Stomach (tissue), 9 donors: Measurements from ENCODE around the gene NUP93. TPM values are rescaled to one million over a fixed set of nuclear protein-coding genes. Genes with fewer than 3 reads are reported as not detected.

Source experiments
- DNase-seq, 2 donors: peaks; one replicate each; pipeline versions ENCODE4 v3.0.0 to v3.0.0-alpha.2; 2013 to 2019
- H3K27ac ChIP-seq, 5 donors: fragments of 200-600 bp in 4 of 5; sonication (generic) in 4 of 5; one replicate each; pipeline ENCODE4 v1.5.1; 2013 to 2019; ENCODE audit warnings: mild to moderate bottlenecking in 1 of 5, moderate library complexity in 1 of 5
- H3K27me3 ChIP-seq, 3 donors: fragments of 200-600 bp; sonication (generic); one replicate each; pipeline ENCODE4 v1.5.1; 2017 to 2019; ENCODE audit warnings: mixed run types in 1 of 3
- H3K36me3 ChIP-seq, 4 donors: fragments of 200-600 bp; sonication (generic); 1 replicate in 3 of 4; 2 replicates in 1 of 4; pipeline ENCODE4 v1.5.1; 2016 to 2019
- H3K4me1 ChIP-seq, 4 donors: fragments of 200-600 bp; sonication (generic); one replicate each; pipeline ENCODE4 v1.5.1; 2016 to 2019
- H3K4me3 ChIP-seq, 4 donors: fragments of 200-600 bp; sonication (generic) in 3 of 4; one replicate each; pipeline ENCODE4 v1.5.1; 2016 to 2019; ENCODE audit warnings: mild to moderate bottlenecking in 1 of 4
- H3K9me3 ChIP-seq, 4 donors: fragments of 200-600 bp; sonication (generic); one replicate each; pipeline ENCODE4 v1.5.1; 2016 to 2019
- EP300 ChIP-seq: sonication (generic); formaldehyde crosslinking; IDR thresholded peaks from one replicate; pipeline ENCODE4 v1.6.1; 2017; ENCODE audit warnings: antibody characterized with exemption
- POLR2A ChIP-seq, 4 donors: fragments of 450-650 bp; IDR thresholded peaks; one replicate each; pipeline ENCODE4 v1.6.1; 2016; ENCODE audit warnings: antibody characterized with exemption in 4 of 4, control low read depth in 2 of 4, mild to moderate bottlenecking in 1 of 4, moderate library complexity in 1 of 4
- POLR2AphosphoS5 ChIP-seq, 3 donors: sonication (generic); formaldehyde crosslinking; IDR thresholded peaks; one replicate each; pipeline ENCODE4 v1.6.1; 2016; ENCODE audit warnings: antibody characterized with exemption in 3 of 3
- WGBS, 5 donors: extraction: QIAGEN DNeasy Blood & Tissue Kit in 3 of 5; methylation state at CpG; one replicate each; pipeline versions ENCODE4 v1.1.5 to v1.1.7; 2013 to 2018; 5-methylcytosine and 5-hydroxymethylcytosine counted together
- intact Hi-C: fragments of 100-400 bp; cut with DNase I; formaldehyde crosslinking; loops from one replicate; pipeline ENCODE4 v1.15.1; 2023; ENCODE audit warnings: low total_unique reads
- polyA plus RNA-seq, 3 donors: library from polyadenylated mRNA; stranded (reverse); fragments of 200-250 nt; gene quantifications; one replicate each; pipeline ENCODE4 v1.2.3, GENCODE V29; 2013
- total RNA-seq, 5 donors: library from RNA; depleted of rRNA; stranded (reverse); fragments of >200 nt; gene quantifications; one replicate each; pipeline versions ENCODE4 v1.1.0 to v1.2.3, GENCODE V29; 2014 to 2016
- TF ChIP-seq, protein P1 (sequence below), 7 experiments: fragments of 450-650 bp in 4 of 7; fragments of 200-600 bp in 3 of 7; sonication (generic) in 3 of 7; IDR thresholded peaks; one replicate each; pipeline ENCODE4 v1.5.1; 2016 to 2019; ENCODE audit warnings: antibody characterized with exemption in 7 of 7, control low read depth in 2 of 7, mild to moderate bottlenecking in 1 of 7
- donor health status: healthy with polysubstance abuse.
- donor health status: Bipolar disorder and iron deficiency.
- donor health status: healthy.

Gene NUP93
- total and polyA plus RNA-seq, 8 donors: 26.7 to 184 (median 47.2) TPM

DNA sequence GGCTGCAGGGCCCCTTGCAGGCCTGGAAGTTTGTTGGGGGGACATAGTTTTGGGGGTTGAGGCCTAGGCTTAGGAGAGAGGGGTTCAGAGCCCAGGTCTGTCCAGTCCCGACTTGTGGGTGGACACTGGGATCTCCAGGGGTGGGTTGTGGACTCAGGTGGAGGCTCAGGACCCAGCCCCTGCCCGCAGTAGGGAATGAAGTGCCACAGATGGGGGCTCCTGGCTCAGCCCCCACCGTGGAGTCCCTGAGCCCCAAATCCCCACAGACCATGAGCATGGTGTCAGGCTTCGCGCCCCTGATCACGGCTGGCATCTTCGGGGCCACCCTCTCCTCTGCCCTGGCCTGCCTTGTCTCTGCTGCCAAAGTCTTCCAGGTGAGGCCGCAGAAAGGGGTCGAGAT lies 149.3 kb downstream of the NUP93 start:
- Histone ChIP-seq H3K9me3 (no peaks in the 10 kb centered on the region), H3K4me3 (no peak overlapping the region), H3K27ac (no peak overlapping the region), H3K27me3 (no peaks in the 10 kb centered on the region), H3K4me1 (no peaks in the 10 kb centered on the region), H3K36me3 (no peaks in the 10 kb centered on the region)
- DNase-seq: no peak
- TF ChIP-seq, protein P1, sequence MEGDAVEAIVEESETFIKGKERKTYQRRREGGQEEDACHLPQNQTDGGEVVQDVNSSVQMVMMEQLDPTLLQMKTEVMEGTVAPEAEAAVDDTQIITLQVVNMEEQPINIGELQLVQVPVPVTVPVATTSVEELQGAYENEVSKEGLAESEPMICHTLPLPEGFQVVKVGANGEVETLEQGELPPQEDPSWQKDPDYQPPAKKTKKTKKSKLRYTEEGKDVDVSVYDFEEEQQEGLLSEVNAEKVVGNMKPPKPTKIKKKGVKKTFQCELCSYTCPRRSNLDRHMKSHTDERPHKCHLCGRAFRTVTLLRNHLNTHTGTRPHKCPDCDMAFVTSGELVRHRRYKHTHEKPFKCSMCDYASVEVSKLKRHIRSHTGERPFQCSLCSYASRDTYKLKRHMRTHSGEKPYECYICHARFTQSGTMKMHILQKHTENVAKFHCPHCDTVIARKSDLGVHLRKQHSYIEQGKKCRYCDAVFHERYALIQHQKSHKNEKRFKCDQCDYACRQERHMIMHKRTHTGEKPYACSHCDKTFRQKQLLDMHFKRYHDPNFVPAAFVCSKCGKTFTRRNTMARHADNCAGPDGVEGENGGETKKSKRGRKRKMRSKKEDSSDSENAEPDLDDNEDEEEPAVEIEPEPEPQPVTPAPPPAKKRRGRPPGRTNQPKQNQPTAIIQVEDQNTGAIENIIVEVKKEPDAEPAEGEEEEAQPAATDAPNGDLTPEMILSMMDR (IDR thresholded peaks at IDR 0.05): no peak
- TF ChIP-seq POLR2A (IDR thresholded peaks at IDR 0.05) (no peak), POLR2AphosphoS5 (IDR thresholded peaks at IDR 0.05) (no peak), EP300 (no peak)
- WGBS, 5 donors: 76 to 89% (median 87%) methylated on average over 3 to 9 of the region's 9 CpGs
- intact Hi-C loops: no loop called here

DNA sequence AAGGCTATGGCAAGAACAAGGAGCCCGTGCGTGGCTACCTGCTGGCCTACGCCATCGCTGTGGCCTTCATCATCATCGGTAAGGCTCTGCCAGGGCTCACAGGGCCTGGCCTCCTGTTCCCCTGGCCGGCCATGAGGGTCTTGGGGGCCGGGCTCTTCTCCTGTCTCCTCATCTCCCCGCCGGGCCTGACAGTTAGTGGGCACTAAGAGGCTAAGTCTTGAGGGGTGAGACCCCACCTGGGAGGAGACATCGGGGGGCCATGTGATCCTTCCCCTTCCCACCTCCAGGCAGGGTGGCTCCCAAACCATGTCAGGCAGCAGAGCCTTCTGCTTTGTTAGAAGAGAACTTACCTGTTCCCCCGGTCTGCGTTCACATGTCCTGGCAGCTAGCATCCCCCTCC lies 150.2 kb downstream of the NUP93 start:
- WGBS, 5 donors: 82 to 95% (median 92%) methylated on average over 11 to 12 of the region's 12 CpGs
- no peak for TF ChIP-seq POLR2A (IDR thresholded peaks at IDR 0.05)
- TF ChIP-seq, protein P1 (IDR thresholded peaks at IDR 0.05): no peak
- TF ChIP-seq EP300: no peak
- TF ChIP-seq POLR2AphosphoS5 (IDR thresholded peaks at IDR 0.05): no peak
- H3K9me3 ChIP-seq: no peaks in the 10 kb centered on the region
- no peak for DNase-seq
- no peaks in the 10 kb centered on the region for H3K36me3 ChIP-seq
- H3K4me3 ChIP-seq: no peak overlapping the region
- no peak overlapping the region for H3K27ac ChIP-seq
- intact Hi-C loops: no loop called here
- H3K27me3 ChIP-seq: no peaks in the 10 kb centered on the region
- no peaks in the 10 kb centered on the region for H3K4me1 ChIP-seq

GRCh38 chr16:56880685-56881084 lies 150.8 kb downstream of the NUP93 start:
- H3K27me3 ChIP-seq: no peaks in the 10 kb centered on the region
- no peak overlapping the region for H3K4me3 ChIP-seq
- H3K27ac ChIP-seq: no peak overlapping the region
- WGBS, 5 donors: 82 to 100% (median 91%) methylated on average over 1 to 4 of the region's 4 CpGs
- TF ChIP-seq EP300: no peak
- TF ChIP-seq POLR2AphosphoS5 (IDR thresholded peaks at IDR 0.05): no peak
- no peak for TF ChIP-seq POLR2A (IDR thresholded peaks at IDR 0.05)
- TF ChIP-seq, protein P1 (IDR thresholded peaks at IDR 0.05): no peak
- no peaks in the 10 kb centered on the region for H3K36me3 ChIP-seq
- H3K9me3 ChIP-seq: no peaks in the 10 kb centered on the region
- intact Hi-C loops: no loop called here
- no peak for DNase-seq
- H3K4me1 ChIP-seq: no peaks in the 10 kb centered on the region

- no peaks in the 10 kb centered on the region for H3K9me3 ChIP-seq
- no peak overlapping the region for H3K4me3 ChIP-seq
- TF ChIP-seq POLR2A (IDR thresholded peaks at IDR 0.05) (no peak), POLR2AphosphoS5 (IDR thresholded peaks at IDR 0.05) (no peak), EP300 (no peak)
- TF ChIP-seq, protein P1 (IDR thresholded peaks at IDR 0.05): no peak
- H3K27me3 ChIP-seq: no peaks in the 10 kb centered on the region
- intact Hi-C loops: no loop called here
- no peak for DNase-seq
- H3K36me3 ChIP-seq: no peaks in the 10 kb centered on the region
- no peaks in the 10 kb centered on the region for H3K4me1 ChIP-seq
- 84 to 91% (median 88%) methylated on average over 8 of the region's 8 CpGs for WGBS, 5 donors
- H3K27ac ChIP-seq: no peak overlapping the region
Observed at GRCh38 chr16:56882077-56882800, 152.3 kb downstream of the NUP93 start.
